GM18951 (cell line): ENCODE results near the gene BAD.
"Not testable (repeated sequence)": the region's sequence is repeated elsewhere in the genome, so short reads cannot be mapped to it uniquely, and the experiment has no call there.

Experiments
- POLR2A ChIP-seq: IDR thresholded peaks from 4 replicates; pipeline ENCODE4 v1.6.1; 2011; ENCODE audit warnings: mild to moderate bottlenecking; ENCODE audit not compliant: insufficient read length, insufficient read depth; ENCODE audit errors: extremely low read depth
- in situ Hi-C: fragments of 300-500 bp; cut with MboI; formaldehyde crosslinking; loops from one replicate; pipeline ENCODE4 v1.12.0; 2022; ENCODE audit warnings: low sequenced_read_pairs, mixed read lengths, inconsistent platforms; ENCODE audit not compliant: unreplicated experiment

BAD gene

DNA sequence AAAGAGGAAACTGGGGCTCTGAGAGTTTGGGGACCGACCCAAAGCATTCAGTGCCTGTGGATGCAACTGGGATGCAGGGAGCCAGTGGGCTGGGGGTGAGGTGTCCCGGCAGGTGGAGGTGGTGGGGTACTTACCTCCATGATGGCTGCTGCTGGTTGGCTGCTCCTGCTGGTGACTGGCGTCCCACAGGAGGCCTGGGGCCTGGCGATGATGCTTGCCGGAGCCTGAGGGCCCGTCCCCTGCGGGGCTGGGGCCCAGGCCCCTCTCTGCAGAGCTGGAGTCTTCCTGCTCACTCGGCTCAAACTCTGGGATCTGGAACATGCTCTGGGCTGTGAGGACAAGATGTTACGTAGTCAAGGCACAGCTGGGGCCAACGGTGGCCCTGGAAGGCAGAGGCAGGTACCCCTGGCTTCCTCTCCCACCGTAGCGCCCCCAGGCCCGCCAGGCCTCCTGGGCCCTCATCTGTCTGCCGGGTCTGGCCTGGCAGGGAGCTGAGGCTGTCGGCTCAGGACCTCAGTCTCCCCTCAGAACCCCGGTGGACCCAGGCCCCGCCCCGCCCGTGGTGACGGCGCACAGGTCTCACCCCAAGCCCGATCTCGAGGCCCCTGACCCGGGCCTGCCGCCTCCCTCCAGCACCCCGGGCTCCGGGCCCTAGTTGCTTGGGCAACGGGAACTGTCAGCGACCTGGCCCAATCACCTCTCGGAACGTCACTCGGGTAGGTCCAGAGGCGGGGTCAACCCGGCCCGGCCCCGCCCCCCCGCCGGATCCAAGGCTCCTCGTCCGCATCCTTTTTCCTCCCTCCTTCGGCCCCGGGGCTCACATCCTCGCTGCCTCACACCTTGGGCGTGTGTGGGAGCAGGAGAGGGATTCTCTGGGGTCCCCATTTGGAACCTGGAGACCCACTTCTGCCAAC, at the start of gene BAD:
TSS of gene BAD (minus strand) at position 618 of the 914 bp plus-strand sequence. CDS start at position 321, 297 bp downstream.
- peak; percentile 69 for TF ChIP-seq POLR2A
- in situ Hi-C loops: no loop called here

DNA sequence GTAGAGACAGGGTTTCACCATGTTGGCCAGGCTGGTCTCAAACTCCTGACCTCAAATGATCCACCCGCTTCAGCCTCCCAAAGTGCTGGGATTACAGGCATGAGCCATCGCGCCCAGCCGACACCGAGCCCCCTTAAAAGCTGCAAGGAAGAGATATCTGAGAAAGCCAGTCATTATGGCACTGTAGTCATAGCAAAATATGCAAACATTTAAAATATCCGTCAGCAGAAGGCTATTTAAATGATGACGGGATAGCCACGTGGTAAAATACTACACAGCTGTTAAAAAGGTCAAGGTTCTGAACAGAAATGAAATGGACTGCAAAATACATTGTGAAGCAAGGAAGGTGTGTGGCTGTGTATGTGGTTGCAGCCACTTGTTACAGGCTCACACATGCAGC, 49.1 kb upstream of the BAD start:
- no peak for TF ChIP-seq POLR2A
- in situ Hi-C loops: no loop called here

DNA sequence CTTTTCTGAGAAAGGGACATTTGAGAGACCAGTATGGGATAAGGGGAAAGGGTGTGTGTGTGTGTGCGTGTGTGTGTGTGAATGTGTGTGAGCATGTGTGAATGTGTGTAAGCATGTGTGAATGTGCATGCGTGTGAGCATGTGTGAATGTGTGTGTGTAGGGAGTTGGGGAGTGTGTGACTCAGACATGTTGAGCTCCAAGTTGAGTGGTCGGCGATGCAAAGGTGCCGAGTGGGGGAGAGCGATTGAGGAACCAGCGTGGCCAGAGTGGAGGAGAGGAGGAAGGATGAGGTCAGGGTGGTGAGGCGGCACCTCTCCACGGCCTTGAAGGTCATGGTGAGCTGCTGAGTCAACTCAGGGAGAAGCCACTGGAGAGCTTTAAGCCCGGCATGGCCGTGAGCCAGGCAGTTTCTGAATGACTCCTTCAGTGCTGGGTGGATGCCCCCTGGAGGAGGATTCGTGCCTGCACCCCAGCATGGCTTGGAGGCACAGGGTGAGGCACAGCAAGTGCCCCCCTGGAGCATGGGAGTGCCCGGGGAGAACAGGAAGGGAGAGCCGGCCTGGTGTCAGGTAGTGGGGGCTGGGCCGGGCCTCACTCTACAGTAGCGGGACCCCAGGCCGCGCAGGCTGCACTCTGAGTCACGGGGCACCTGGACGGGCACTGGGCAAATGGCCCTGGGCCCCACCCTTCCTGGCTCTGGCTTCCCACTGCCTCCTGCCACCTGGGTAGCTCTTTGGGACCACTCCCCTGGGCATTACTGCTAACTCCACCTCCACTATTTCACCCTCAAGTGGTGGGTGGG, 47.3 kb upstream of the BAD start:
- in situ Hi-C loops: no loop called here

DNA sequence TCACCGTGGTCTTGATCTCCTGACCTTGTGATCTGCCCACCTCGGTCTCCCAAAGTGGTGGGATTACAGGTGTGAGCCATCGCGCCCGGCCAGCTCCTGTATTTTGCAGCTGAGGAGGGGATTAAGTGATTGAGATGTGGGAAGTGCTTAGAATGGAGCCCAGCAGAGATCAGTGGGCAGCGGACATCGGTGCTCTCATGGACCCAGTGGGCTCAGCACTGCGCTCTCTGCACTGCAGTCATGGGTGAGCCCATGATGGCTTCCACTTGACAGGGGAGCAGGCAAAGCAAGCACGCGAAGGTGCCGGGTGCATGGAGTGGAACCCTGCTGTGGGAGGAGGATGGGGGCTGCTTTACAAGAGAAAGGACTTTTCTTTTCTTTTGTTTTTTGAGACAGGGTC, 46.4 kb upstream of the BAD start:
- no peak for TF ChIP-seq POLR2A
- in situ Hi-C loops: no loop called here

More for the DNA sequence above, 47.3 kb upstream of the BAD start:
- TF ChIP-seq POLR2A: no peak

DNA sequence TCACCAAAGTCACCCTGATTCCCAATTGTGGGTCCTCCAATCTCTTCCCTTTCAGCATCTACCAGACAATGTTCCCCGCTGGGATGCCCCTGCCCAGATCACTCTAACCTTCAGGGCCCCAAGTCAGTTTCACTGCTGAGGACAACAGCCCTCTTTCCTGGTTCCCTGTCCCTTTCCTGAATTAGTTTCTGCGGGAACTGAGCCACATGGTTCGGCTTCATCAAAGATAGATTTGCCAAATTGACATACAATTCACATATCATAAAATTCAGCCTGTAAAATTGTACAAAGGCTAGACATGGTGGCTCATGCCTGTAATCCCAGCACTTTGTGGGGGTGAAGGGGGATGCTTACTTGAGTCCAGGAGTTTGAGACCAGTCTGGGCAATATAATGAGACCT, 43.5 kb upstream of the BAD start:
- TF ChIP-seq POLR2A: no peak
- in situ Hi-C loops: no loop called here

DNA sequence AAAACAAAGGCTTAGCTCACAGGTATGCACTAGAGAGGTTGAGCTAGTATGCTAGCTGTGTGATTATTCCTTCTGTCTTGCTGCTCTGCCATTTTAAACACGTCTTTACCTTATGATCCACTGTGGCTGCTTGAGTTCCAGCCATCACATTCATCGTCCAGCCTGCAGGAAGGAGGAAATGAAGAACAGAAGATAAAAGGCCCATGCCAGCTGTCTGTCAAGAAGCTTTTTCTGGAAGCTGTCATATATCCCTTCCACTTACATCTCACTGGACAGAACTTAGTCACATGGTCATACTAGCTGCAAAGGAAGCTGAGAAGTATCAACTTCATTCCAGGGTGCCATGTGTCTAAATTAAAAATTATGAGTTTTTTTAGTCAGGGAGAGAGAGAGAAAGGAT, 42.9 kb upstream of the BAD start:
- no peak for TF ChIP-seq POLR2A
- in situ Hi-C loops: no loop called here

DNA sequence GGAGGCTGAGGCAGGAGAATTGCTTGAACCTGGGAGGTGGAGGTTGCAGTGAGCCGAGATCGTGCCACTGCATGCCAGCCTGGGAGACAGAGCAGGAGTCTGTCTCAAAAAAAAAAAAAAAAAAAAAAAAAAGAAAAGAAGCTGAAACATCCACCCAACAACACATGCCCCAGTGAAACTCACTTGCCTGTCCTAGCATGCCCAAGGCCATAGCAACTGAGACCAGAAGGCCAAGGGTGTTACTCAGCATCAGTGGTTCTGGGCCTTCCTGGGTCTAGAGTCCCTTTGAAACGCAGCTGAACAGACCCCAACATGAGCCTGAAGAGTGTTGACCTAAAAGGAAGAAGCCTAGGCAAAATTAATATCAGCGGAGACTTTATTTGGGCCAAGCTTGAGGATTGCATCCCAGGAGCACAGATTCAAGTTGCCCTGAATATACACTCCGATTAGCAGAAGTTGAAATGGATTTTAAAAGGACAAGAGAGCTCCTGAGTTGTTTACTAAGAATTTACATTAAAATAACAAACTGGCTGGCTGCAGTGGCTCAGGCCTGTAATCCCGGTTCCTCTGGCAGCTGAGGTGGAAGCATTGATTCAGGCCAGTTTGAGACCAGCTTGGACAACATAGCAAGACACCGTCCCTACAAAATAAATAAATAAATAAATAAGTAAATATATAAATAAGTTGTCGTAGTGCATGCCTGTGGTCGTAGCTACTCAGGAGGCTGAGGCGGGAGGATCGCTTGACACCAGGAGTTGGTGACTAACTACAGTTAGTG, 40.4 kb upstream of the BAD start:
- in situ Hi-C loops: no loop called here
- no peak for TF ChIP-seq POLR2A

DNA sequence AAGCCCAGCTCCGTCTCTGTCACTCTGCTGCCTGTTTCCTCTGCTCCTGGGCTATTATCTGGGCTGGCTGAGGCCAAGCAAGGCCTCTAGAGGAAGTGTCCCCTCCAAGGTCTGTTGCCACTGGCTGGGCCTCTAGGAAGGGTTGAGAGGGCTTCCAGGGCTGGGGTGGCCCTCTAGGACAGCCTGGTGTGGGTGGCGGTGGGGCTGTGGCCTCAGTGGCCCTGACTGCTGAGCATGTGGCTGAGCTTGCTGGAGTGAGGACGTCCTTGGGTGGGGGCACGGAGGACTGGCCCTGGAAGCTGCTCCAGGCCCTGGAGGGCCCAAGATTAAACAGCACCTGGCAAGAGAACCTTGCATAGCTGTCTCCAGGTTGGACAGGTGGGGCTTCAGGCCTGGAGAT, 39.5 kb upstream of the BAD start:
- in situ Hi-C loops: not testable (repeated sequence)

DNA sequence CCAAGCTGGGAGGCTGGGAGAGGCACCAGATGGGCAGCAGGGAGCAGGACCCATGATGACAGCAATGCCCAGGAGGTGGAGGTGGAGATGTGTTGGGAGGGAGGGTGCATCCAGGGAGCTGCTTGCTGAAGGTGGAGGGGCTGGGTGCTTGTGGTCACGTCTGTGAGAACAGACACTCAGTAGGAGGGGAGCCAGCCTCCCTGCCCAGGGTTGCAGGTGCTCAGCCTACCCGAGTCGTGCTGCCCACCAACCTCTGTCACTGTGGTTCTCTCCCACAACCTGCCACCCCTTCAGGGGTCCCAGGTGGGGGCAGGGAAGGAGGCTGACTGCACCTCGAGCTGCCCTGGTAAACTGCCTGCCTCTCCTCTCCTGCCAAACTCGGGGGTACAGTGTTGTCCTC, 38.9 kb upstream of the BAD start:
- in situ Hi-C loops: no loop called here
- no peak for TF ChIP-seq POLR2A

DNA sequence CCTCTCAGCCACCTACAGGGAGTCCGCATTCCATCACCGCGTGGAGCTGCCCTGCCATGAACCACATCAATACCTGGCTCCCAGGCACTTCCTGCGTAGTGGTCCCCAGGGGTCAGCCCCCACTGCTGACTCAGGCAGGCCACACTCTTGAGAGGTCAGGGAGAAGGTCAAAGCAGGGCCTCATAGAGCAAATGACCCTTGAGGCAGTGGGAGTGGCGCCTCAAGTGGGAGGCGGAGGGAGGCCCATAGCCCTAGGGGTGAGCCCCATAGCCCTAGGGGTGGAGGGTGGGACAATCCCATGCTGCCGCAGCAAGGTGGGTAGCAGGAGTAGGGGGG, 38.4 kb upstream of the BAD start:
- TF ChIP-seq POLR2A: no peak
- in situ Hi-C loops: no loop called here

DNA sequence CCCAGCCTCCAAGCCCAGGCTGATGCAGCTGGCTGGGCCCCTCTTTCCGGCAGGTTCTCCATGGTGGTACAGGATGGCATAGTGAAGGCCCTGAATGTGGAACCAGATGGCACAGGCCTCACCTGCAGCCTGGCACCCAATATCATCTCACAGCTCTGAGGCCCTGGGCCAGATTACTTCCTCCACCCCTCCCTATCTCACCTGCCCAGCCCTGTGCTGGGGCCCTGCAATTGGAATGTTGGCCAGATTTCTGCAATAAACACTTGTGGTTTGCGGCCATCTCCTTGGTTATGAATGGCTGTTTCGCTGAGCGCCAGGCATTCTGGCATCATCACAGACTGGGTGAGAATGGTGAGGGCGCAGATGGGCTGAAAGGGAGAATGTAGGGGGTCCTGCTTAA, 37.1 kb upstream of the BAD start:
- TF ChIP-seq POLR2A: no peak
- in situ Hi-C loops: no loop called here

DNA sequence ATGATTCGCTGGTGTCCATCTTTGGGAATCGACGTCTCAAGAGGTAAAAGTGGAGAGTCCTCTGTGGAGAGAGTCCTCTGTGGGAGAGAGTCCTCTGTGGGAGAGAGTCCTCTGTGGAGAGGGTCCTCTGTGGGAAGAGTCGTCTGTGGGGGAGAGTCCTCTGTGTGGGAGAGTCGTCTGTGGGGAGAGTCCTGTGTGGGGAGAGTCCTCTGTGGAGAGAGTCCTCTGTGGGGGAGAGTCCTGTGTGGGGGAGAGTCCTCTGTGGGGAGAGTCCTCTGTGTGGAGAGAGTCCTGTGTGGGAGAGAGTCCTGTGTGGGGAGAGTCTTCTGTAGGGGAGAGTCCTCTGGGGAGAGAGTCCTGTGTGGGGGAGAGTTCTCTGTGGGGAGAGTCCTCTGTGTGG, 36.6 kb upstream of the BAD start:
- in situ Hi-C loops: no loop called here
- TF ChIP-seq POLR2A: no peak

DNA sequence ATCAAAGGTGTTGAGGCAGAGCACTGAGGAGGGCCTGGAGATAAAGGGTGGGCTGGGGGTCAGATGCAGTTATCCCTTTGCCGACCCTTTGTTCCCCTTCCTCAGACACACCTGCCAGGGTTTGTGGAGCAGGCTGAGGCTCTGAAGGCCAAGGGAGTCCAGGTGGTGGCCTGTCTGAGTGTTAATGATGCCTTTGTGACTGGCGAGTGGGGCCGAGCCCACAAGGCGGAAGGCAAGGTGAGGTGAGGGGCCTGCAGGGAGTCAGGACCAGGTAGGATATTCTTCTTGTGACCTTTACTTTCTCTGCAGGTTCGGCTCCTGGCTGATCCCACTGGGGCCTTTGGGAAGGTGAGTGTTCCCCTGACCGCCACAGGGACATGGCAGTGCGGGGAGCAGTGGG, 36.1 kb upstream of the BAD start:
- no peak for TF ChIP-seq POLR2A
- in situ Hi-C loops: no loop called here
